ENCODE results near the gene RHOBTB3.
A peak's percentile ranks its signal among the peaks of the same experiment; 100 is the strongest.

GRCh38 chr5:95841914-95842812 lies 111.0 kb downstream of the RHOBTB3 start:
- no peak for TF ChIP-seq RAD21 (conservative IDR thresholded peaks at IDR 0.05 in 1 of 2, IDR thresholded peaks at IDR 0.05 in 1 of 2)
- TF ChIP-seq SMC3 (IDR thresholded peaks at IDR 0.05), result no peak
- peak in 1 of 2 experiments; percentile 49; a peak in 1 of 5 replicates for TF ChIP-seq EP300 (IDR thresholded peaks at IDR 0.05)
- TF ChIP-seq CTCF (IDR thresholded peaks at IDR 0.05), result no peak
- TF ChIP-seq REST (IDR thresholded peaks at IDR 0.05), result no peak
- no peak for TF ChIP-seq BHLHE40 (IDR thresholded peaks at IDR 0.05; ENCODE audit: low read depth, low read length)
- TF ChIP-seq CEBPB (IDR thresholded peaks at IDR 0.05), result peak in 1 of 2 experiments; percentile 61; a peak in 2 of 4 replicates
- no peak for TF ChIP-seq RFX5 (IDR thresholded peaks at IDR 0.05)
- no peak for TF ChIP-seq USF2 (IDR thresholded peaks at IDR 0.05)
- TF ChIP-seq ESRRA (IDR thresholded peaks at IDR 0.05; ENCODE audit: borderline replicate concordance, low read length), result no peak
- 0 out of 2 replicates have a peak, but pooled peaks have one; percentile 23 for TF ChIP-seq JUNB (IDR thresholded peaks at IDR 0.05)
- no peak for TF ChIP-seq PHF8 (IDR thresholded peaks at IDR 0.05; ENCODE audit: borderline replicate concordance, low read depth)

Measured in A549 (cell line).